Measurements from ENCODE around the gene FZD10. TPM values are rescaled to one million over a fixed set of nuclear protein-coding genes. Genes with fewer than 3 reads are reported as not detected.

Gene FZD10
- total and polyA plus RNA-seq, 2 of the 13 experiments (the other 11 are each of a cell fraction or from before 2014, with no cell fraction given): not detected

DNA sequence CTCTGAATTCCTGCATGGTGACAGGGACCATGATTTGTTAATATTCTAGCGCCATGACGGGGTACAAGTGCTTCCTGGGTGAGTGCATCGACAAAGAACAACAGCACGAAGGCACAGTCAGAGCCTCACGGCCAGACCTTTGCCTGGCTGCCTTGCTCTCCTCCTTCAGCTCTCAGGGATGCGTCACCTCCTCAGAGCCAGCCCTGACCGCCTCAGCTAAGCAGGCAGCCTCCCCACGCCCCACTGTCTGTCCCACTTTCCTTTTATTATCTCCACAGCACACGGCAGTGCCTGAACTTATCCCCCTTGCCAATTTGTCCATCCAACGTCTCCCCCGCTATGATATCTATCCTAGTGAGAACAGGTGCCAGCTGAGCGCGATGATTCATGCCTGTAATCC is 16.5 kb upstream of the FZD10 start:
- Histone ChIP-seq H3K27me3 (ENCODE audit: control insufficient read depth in 1 of 2, insufficient read depth in 2 of 2, low read length in 2 of 2) (peaks cover 4 to 50% of the 10 kb centered on the region in 2 experiments), H3K4me3 (replicated peaks in 1 of 3; ENCODE audit: insufficient read depth in 1 of 3, low read depth in 2 of 3, low read length in 3 of 3) (no peak overlapping the region), H3K27ac (ENCODE audit: extremely low read length, insufficient read depth, low read length) (no peak overlapping the region), H4K20me1 (ENCODE audit: insufficient read depth, low read length) (no peaks in the 10 kb centered on the region), H3K4me1 (ENCODE audit: insufficient read depth, low read length) (no peaks in the 10 kb centered on the region), H3K79me2 (ENCODE audit: insufficient read depth, low read length) (no peaks in the 10 kb centered on the region), H3K4me2 (ENCODE audit: low read depth, low read length) (no peak overlapping the region), H3K9ac (ENCODE audit: insufficient read depth, low read depth, low read length) (no peak overlapping the region), H3K36me3 (replicated peaks in 1 of 2; ENCODE audit: control insufficient read depth in 1 of 2, insufficient read depth in 2 of 2, low read length in 2 of 2) (no peaks in the 10 kb centered on the region), H2AFZ (ENCODE audit: low read length) (no peak overlapping the region), H3K9me3 (ENCODE audit: low read length) (no peaks in the 10 kb centered on the region)
- DNase-seq (ENCODE audit: low spot score) (no peak), FAIRE-seq (no peak), ATAC-seq (no peak)
- intact Hi-C loops (cut with micrococcal nuclease; ENCODE audit: unreplicated experiment): no loop called here
- WGBS (ENCODE audit: low lambda C conversion rate): 13% methylated on average over 13 of the region's 13 CpGs
- in situ Hi-C loops (cut with HindIII; ENCODE audit: extremely low pct_ligation_motif_present, low pct_unique_long_range_greater_than_20kb): no loop called here
- ChIA-PET CTCF (ENCODE audit: low intra/inter-chr PET ratio, low total read pairs) (no interaction called here), POLR2A (no interaction called here)
- BruUV-seq (replicated peaks): no TSS peak
- TF ChIP-seq NFE2 (CRISPR knock-in tag; IDR thresholded peaks at IDR 0.05): no peak
- no peak for TF ChIP-seq RARG (CRISPR knock-in tag; IDR thresholded peaks at IDR 0.05; ENCODE audit: low read depth)
- TF ChIP-seq ZNF451 (CRISPR knock-in tag; IDR thresholded peaks at IDR 0.05): no peak
- TF ChIP-seq, protein P1, sequence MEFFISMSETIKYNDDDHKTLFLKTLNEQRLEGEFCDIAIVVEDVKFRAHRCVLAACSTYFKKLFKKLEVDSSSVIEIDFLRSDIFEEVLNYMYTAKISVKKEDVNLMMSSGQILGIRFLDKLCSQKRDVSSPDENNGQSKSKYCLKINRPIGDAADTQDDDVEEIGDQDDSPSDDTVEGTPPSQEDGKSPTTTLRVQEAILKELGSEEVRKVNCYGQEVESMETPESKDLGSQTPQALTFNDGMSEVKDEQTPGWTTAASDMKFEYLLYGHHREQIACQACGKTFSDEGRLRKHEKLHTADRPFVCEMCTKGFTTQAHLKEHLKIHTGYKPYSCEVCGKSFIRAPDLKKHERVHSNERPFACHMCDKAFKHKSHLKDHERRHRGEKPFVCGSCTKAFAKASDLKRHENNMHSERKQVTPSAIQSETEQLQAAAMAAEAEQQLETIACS (CRISPR knock-in tag; IDR thresholded peaks at IDR 0.05): no peak
- TF ChIP-seq KDM5A (IDR thresholded peaks at IDR 0.05; ENCODE audit: borderline replicate concordance, low read length): no peak
- no peak for TF ChIP-seq ZNF224 (CRISPR knock-in tag; IDR thresholded peaks at IDR 0.05)
- TF ChIP-seq ZNF788 (CRISPR knock-in tag; IDR thresholded peaks at IDR 0.05; ENCODE audit: borderline replicate concordance): no peak
- no peak for TF ChIP-seq RFX1 (IDR thresholded peaks at IDR 0.05)
- TF ChIP-seq CHD2 (IDR thresholded peaks at IDR 0.05; ENCODE audit: low read depth, low read length): no peak
- no peak for TF ChIP-seq ZNF432 (CRISPR knock-in tag; IDR thresholded peaks at IDR 0.05; ENCODE audit: borderline replicate concordance)
- TF ChIP-seq, protein P2, sequence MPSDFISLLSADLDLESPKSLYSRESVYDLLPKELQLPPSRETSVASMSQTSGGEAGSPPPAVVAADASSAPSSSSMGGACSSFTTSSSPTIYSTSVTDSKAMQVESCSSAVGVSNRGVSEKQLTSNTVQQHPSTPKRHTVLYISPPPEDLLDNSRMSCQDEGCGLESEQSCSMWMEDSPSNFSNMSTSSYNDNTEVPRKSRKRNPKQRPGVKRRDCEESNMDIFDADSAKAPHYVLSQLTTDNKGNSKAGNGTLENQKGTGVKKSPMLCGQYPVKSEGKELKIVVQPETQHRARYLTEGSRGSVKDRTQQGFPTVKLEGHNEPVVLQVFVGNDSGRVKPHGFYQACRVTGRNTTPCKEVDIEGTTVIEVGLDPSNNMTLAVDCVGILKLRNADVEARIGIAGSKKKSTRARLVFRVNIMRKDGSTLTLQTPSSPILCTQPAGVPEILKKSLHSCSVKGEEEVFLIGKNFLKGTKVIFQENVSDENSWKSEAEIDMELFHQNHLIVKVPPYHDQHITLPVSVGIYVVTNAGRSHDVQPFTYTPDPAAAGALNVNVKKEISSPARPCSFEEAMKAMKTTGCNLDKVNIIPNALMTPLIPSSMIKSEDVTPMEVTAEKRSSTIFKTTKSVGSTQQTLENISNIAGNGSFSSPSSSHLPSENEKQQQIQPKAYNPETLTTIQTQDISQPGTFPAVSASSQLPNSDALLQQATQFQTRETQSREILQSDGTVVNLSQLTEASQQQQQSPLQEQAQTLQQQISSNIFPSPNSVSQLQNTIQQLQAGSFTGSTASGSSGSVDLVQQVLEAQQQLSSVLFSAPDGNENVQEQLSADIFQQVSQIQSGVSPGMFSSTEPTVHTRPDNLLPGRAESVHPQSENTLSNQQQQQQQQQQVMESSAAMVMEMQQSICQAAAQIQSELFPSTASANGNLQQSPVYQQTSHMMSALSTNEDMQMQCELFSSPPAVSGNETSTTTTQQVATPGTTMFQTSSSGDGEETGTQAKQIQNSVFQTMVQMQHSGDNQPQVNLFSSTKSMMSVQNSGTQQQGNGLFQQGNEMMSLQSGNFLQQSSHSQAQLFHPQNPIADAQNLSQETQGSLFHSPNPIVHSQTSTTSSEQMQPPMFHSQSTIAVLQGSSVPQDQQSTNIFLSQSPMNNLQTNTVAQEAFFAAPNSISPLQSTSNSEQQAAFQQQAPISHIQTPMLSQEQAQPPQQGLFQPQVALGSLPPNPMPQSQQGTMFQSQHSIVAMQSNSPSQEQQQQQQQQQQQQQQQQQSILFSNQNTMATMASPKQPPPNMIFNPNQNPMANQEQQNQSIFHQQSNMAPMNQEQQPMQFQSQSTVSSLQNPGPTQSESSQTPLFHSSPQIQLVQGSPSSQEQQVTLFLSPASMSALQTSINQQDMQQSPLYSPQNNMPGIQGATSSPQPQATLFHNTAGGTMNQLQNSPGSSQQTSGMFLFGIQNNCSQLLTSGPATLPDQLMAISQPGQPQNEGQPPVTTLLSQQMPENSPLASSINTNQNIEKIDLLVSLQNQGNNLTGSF (CRISPR knock-in tag; IDR thresholded peaks at IDR 0.05): no peak
- no peak for TF ChIP-seq MEIS1 (CRISPR knock-in tag; IDR thresholded peaks at IDR 0.05; ENCODE audit: borderline replicate concordance)
- TF ChIP-seq NFIB (CRISPR knock-in tag; IDR thresholded peaks at IDR 0.05; ENCODE audit: borderline replicate concordance): no peak
- TF ChIP-seq, protein P3, sequence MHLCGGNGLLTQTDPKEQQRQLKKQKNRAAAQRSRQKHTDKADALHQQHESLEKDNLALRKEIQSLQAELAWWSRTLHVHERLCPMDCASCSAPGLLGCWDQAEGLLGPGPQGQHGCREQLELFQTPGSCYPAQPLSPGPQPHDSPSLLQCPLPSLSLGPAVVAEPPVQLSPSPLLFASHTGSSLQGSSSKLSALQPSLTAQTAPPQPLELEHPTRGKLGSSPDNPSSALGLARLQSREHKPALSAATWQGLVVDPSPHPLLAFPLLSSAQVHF (CRISPR knock-in tag; IDR thresholded peaks at IDR 0.05): no peak
- TF ChIP-seq ARID2 (CRISPR knock-in tag; IDR thresholded peaks at IDR 0.05; ENCODE audit: borderline replicate concordance): no peak
- no peak for TF ChIP-seq ZBTB38 (CRISPR knock-in tag; IDR thresholded peaks at IDR 0.05)
- no peak for TF ChIP-seq ZNF557 (CRISPR knock-in tag; IDR thresholded peaks at IDR 0.05)

Measured in HepG2 (cell line).